ENCODE measurements around the gene TXN2. TPM values are rescaled to one million over a fixed set of nuclear protein-coding genes. Genes with fewer than 3 reads are reported as not detected.
"Not testable (repeated sequence)": the region's sequence is repeated elsewhere in the genome, so short reads cannot be mapped to it uniquely, and the experiment has no call there.

Gene TXN2
- total RNA-seq, 4 donors from 2014 or later = 64.9 to 122 (median 86.0) TPM

DNA sequence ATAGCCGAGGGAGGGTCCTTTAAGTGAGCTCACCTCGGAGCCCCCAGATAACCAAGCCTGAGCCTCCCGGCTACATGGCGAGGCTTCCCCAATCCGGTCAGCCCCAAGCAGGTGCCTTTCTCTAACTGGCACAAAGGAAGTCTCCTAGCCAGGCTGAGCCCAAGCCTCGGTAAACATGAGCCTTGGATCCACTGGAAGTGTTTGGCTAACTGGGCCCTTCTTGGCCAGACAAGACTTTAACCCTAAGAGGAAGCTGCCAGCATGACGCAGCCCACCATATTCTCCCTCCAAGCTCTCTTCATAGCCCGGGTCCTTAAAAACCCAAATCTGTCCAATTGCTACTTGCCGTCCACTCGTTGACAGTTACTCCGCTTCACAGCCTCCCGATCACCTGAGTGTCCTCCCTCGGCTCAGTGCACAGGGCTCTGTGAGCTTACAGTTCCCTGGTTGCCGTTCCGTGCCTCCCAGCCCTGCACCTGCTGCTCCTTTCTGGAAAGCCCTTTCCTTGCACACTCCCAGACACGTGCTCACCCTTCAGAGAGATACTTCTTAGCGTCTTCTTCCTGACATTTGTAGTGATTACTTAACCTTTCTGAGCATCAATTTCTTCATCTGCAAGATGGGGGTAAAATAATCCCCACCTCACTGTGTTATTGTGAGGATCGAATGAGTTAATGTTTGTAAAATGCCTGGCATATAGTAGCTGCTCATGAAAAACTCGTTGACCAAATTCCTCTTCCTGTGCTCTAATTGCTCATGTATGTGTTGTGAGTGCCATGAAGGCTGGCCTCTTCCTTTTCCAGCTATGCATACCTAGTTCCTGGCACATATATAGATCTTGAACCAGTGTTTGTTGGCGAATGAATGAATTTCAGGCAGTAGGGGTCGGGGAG is 25.6 kb downstream of the TXN2 start:
- peak; percentile 9 to 24 for ATAC-seq

DNA sequence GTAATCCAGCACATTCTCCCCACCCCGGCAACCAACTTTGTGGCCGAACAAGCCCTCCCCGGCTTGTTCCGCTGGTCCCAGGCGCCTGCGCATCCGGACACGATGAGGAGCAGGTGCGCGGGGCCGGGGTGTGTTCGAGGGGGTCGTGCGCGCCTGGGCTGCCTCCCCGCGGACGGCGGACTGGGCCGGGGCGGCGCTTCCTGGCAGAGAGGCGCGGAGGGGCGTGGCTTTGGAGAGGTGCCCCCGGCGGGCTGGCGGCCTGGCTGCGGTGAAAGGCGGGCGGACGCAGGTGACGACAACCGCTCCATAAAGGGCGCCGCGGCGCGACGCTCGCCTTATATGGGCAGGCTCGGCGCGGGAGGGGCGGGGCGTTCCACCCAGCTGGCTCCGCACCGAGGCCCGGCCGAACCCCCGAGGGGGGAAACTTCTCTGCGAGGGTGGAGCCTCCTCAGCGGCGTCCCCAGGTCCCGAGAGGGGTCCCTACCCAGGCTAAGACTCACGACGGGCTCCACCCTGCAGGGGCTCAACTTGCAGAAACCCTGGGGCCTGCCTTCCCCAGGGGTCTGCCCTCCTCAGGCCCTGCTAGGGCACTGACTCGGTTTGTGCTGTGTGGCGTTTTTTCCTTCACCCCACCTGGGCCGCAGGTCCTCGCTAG is 26.4 kb downstream of the TXN2 start:
- DNase-seq (peak; percentile 77 to 91), ATAC-seq (peak; percentile 78 to 79)
- H3K36me3 ChIP-seq = no peaks in the 10 kb centered on the region
- no peaks in the 10 kb centered on the region for H3K27me3 ChIP-seq
- no peaks in the 10 kb centered on the region for H3K9me3 ChIP-seq
- H3K27ac ChIP-seq = peak overlapping the region; percentile 91 to 98 (median 92)
- intact Hi-C loops (cut with DNase I; ENCODE audit: low total_unique reads) (no loop called here), in situ Hi-C loops (cut with MboI; ENCODE audit: low sequenced_read_pairs in 4 of 4) (no loop called here)
- peaks cover 29 to 56% of the 10 kb centered on the region in 2 donors for H3K4me1 ChIP-seq
- peak overlapping the region; percentile 59 to 62 (median 60) for H3K4me3 ChIP-seq
- peak; percentile 65 to 85 for TF ChIP-seq POLR2A (IDR thresholded peaks at IDR 0.05)
- TF ChIP-seq, protein P1, sequence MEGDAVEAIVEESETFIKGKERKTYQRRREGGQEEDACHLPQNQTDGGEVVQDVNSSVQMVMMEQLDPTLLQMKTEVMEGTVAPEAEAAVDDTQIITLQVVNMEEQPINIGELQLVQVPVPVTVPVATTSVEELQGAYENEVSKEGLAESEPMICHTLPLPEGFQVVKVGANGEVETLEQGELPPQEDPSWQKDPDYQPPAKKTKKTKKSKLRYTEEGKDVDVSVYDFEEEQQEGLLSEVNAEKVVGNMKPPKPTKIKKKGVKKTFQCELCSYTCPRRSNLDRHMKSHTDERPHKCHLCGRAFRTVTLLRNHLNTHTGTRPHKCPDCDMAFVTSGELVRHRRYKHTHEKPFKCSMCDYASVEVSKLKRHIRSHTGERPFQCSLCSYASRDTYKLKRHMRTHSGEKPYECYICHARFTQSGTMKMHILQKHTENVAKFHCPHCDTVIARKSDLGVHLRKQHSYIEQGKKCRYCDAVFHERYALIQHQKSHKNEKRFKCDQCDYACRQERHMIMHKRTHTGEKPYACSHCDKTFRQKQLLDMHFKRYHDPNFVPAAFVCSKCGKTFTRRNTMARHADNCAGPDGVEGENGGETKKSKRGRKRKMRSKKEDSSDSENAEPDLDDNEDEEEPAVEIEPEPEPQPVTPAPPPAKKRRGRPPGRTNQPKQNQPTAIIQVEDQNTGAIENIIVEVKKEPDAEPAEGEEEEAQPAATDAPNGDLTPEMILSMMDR (IDR thresholded peaks at IDR 0.05 in 4 of 5, conservative IDR thresholded peaks at IDR 0.05 in 1 of 5) = peak in 2 of 5 experiments; percentile 12 to 17

More for the DNA sequence above, 25.6 kb downstream of the TXN2 start:
- intact Hi-C loops (cut with DNase I; ENCODE audit: low total_unique reads) = no loop called here
- Histone ChIP-seq H3K4me3 (peak overlapping the region; percentile 59 to 62 (median 60)), H3K4me1 (peaks cover 29 to 54% of the 10 kb centered on the region in 2 donors), H3K27me3 (no peaks in the 10 kb centered on the region), H3K9me3 (no peaks in the 10 kb centered on the region), H3K27ac (peak overlapping the region; percentile 91 to 98 (median 92)), H3K36me3 (no peaks in the 10 kb centered on the region)
- no peak for TF ChIP-seq POLR2A (IDR thresholded peaks at IDR 0.05)
- TF ChIP-seq, protein P1 (IDR thresholded peaks at IDR 0.05 in 4 of 5, conservative IDR thresholded peaks at IDR 0.05 in 1 of 5) = no peak
- in situ Hi-C loops (cut with MboI; ENCODE audit: low sequenced_read_pairs in 4 of 4) = no loop called here
- peak in 1 of 2 donors; percentile 42 for DNase-seq

DNA sequence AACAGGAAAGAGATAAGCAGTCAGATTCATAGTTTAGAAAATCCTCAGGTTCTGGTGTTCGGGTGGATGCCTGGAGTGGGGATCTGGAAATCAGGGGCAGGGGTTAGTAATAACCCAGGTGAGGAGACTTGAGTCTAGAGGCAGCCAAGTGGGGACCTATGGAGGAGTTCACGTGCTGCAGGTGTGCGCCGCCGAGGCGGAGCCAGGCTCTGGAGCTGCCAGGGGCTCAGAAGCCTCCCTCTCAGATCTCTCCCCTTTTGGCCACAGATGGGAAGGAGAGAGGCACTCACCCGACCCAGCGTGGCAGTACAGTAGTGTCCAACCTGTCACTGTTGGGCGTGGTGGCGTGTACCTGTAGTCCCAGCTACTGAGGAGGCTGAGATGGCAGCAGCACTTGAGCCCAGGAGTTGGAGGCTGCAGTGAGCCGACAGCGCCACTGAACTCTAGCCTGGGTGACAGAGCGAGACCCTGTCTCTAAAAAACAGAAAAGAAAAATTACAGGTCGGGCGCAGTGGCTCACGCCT is 27.5 kb downstream of the TXN2 start:
- H3K9me3 ChIP-seq = no peaks in the 10 kb centered on the region
- H3K4me1 ChIP-seq = peaks cover 29 to 60% of the 10 kb centered on the region in 2 donors
- peak overlapping the region; percentile 91 to 98 (median 92) for H3K27ac ChIP-seq
- no peak for DNase-seq
- ATAC-seq = no peak
- H3K36me3 ChIP-seq = no peaks in the 10 kb centered on the region
- H3K27me3 ChIP-seq = no peaks in the 10 kb centered on the region
- intact Hi-C loops (cut with DNase I; ENCODE audit: low total_unique reads) (no loop called here), in situ Hi-C loops (cut with MboI; ENCODE audit: low sequenced_read_pairs in 4 of 4) (no loop called here)
- TF ChIP-seq, protein P1 (IDR thresholded peaks at IDR 0.05 in 4 of 5, conservative IDR thresholded peaks at IDR 0.05 in 1 of 5) = no peak
- TF ChIP-seq POLR2A (IDR thresholded peaks at IDR 0.05) = no peak
- H3K4me3 ChIP-seq = peak overlapping the region in 1 of 4 donors; percentile 62

DNA sequence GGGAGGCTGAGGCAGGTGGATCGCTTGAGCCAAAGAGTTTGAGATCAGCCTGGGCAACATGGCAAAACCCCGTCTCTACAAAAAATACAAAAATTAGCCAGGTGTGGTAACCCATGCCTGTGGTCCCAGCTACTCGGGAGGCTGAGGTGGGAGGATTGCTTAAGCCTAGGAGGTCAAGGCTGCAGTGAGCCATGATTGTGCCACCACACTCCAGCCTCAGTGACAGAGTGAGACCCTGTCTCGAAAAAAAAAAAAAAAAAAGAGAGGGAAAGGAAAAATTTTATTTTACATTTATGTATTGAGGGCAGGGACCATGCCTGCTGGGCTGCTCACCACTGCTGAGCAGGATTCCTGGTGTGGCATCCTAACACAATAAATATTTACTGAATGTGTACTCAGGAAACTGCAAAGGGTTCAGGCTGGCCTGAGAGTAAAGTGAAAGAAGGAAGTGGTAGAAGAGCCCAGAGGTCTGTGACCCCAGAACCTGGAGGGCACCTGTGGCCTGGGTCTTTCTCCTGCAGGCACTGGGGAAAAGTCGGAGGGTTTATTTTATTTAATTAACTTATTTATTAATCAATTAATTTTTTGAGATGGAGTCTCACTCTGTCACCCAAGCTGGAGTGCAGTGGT is 28.3 kb downstream of the TXN2 start:
- H3K4me3 ChIP-seq; DNase-seq; H3K9me3 ChIP-seq; intact Hi-C loops (cut with DNase I; ENCODE audit: low total_unique reads); in situ Hi-C loops (cut with MboI; ENCODE audit: low sequenced_read_pairs in 4 of 4); H3K27me3 ChIP-seq; H3K36me3 ChIP-seq; ATAC-seq: not testable (repeated sequence)
- H3K4me1 ChIP-seq = peaks cover 24 to 54% of the 10 kb centered on the region in 2 donors
- H3K27ac ChIP-seq = peak overlapping the region; percentile 91 to 98 (median 92)
